Activated CD4-positive, alpha-beta T cell treated with anti-CD3 and anti-CD28 coated beads for 36 hours (primary cell): ENCODE data around the gene BLOC1S4. TPM values are rescaled to one million over a fixed set of nuclear protein-coding genes. Genes with fewer than 3 reads are reported as not detected.
"Not testable (repeated sequence)": the region's sequence is repeated elsewhere in the genome, so short reads cannot be mapped to it uniquely, and the experiment has no call there.

ENCODE experiments used
- ATAC-seq: fragments of 200-7000 bp; cut with Tn5 transposase; one replicate; pipeline ENCODE4 v1.10.0; 2021; ENCODE audit warnings: mild to moderate bottlenecking, moderate library complexity
- CTCF ChIA-PET: fragments of 350-600 bp; sonication (Branson Sonifier 250); formaldehyde crosslinking; loops from one replicate; lab custom pipeline; 2021; ENCODE audit warnings: antibody characterized with exemption; lab: Charles Lee
- POLR2A ChIA-PET: fragments of 350-600 bp; sonication (Branson Sonifier 250); formaldehyde crosslinking; loops from one replicate; lab custom pipeline; 2021; ENCODE audit warnings: antibody characterized with exemption, inconsistent platforms; lab: Charles Lee
- DNase-seq: peaks from one replicate; pipeline ENCODE4 v3.0.0-alpha.2; 2020
- H3K27ac Mint-ChIP-seq: one replicate; pipeline ENCODE4 v1.8.0; 2021; ENCODE audit warnings: mixed read lengths
- H3K27me3 Mint-ChIP-seq: one replicate; pipeline ENCODE4 v1.8.0; 2021; ENCODE audit warnings: mixed read lengths
- H3K36me3 Mint-ChIP-seq: one replicate; pipeline ENCODE4 v1.8.0; 2021; ENCODE audit warnings: low read depth, mixed read lengths
- H3K4me1 Mint-ChIP-seq: one replicate; pipeline ENCODE4 v1.8.0; 2021; ENCODE audit warnings: mixed read lengths
- H3K4me3 Mint-ChIP-seq: one replicate; pipeline ENCODE4 v1.8.0; 2021; ENCODE audit warnings: mild to moderate bottlenecking, moderate library complexity, mixed read lengths
- H3K9me3 Mint-ChIP-seq: one replicate; pipeline ENCODE4 v1.8.0; 2021; ENCODE audit warnings: low read depth, mixed read lengths
- intact Hi-C, 2 experiments: fragments of 100-400 bp; cut with DNase I in 1 of 2; cut with micrococcal nuclease in 1 of 2; formaldehyde crosslinking; loops; one replicate each; pipeline versions ENCODE4 v1.14.2 to v1.15.1; 2022 to 2024; cut with DNase I, micrococcal nuclease
- total RNA-seq, 2 experiments: library from RNA; stranded (reverse); gene quantifications; one replicate each; pipeline ENCODE4 v1.2.3, GENCODE V29; 2021

Gene BLOC1S4, protein sequence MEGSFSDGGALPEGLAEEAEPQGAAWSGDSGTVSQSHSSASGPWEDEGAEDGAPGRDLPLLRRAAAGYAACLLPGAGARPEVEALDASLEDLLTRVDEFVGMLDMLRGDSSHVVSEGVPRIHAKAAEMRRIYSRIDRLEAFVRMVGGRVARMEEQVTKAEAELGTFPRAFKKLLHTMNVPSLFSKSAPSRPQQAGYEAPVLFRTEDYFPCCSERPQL
- total RNA-seq = 10 to 100 TPM; 10.1 to 16.7 TPM

DNA sequence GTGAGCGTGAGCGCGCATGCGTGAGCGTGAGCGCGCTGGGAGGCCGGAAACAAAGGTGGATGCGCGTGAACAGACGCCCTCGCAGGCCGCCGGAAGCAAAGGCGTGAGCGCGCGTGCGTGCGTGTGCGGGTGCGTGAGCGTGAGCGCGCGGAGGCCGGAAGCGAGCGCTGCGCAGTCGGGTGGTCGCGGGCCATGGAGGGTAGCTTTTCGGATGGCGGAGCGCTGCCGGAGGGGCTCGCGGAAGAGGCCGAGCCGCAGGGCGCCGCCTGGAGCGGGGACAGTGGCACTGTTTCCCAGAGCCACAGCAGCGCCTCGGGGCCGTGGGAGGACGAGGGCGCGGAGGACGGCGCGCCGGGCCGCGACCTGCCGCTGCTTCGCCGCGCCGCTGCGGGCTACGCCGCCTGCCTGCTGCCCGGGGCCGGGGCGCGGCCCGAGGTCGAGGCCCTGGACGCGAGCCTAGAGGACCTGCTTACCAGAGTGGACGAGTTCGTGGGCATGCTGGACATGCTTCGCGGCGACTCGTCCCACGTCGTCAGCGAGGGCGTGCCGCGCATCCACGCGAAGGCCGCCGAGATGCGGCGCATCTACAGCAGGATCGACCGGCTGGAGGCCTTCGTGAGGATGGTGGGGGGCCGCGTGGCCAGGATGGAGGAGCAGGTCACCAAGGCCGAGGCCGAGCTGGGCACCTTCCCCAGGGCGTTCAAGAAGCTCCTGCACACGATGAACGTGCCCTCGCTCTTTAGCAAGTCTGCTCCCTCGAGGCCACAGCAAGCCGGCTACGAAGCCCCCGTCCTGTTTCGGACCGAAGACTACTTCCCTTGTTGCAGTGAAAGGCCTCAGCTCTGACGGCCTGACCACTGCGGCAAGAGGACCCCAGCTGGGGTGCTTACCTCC is at the start of gene BLOC1S4:
TSS of gene BLOC1S4 (plus strand) at position 157 of the 894 bp plus-strand sequence. CDS start at position 193, 36 bp downstream.
- H3K27ac Mint-ChIP-seq = peak within 1 kb of the TSS; percentile 92
- ATAC-seq = peak; percentile 80

DNA sequence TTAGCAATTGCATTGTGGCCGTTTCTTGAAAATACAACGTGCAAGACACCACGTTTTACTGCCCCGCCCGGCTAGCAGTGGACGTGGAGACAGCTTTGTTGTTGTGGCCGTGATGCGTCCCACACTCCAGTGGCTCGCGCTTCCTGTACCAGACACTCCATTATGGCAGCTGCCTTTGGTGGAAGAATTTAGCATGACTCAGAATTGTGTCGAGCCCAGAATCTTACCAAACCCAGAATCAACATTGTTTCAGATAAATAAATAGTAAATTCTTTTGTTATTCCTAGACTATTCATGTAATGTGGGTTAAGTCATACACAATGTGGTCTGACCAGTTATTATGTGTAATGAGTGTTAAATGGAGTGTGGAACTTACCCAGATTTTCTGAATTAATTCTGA is 47.6 kb upstream of the BLOC1S4 start:
- no peak for ATAC-seq
- peaks cover 4% of the 10 kb centered on the region for H3K4me1 Mint-ChIP-seq
- ChIA-PET CTCF (no interaction called here), POLR2A (no interaction called here)
- peaks cover 6% of the 10 kb centered on the region for H3K27me3 Mint-ChIP-seq
- no peaks in the 10 kb centered on the region for H3K9me3 Mint-ChIP-seq
- H3K36me3 Mint-ChIP-seq = no peaks in the 10 kb centered on the region
- intact Hi-C loops = no loop called here
- H3K27ac Mint-ChIP-seq = no peak overlapping the region
- H3K4me3 Mint-ChIP-seq = no peak overlapping the region
- DNase-seq = no peak

More for the DNA sequence above, at the start of gene BLOC1S4:
- peak; percentile 93 for DNase-seq
- H3K4me3 Mint-ChIP-seq = peak within 1 kb of the TSS; percentile 92
- peaks cover 11% of the 10 kb centered on the region for H3K36me3 Mint-ChIP-seq
- CTCF ChIA-PET = interaction anchor here (0.6 to 8.5 kb wide), 18 partner anchors 9 to 353 kb away, joined by 3 to 157 read pairs (median 4); partner anchors contain the start of genes MAN2B2 and MRFAP1
- H3K9me3 Mint-ChIP-seq = no peaks in the 10 kb centered on the region
- no peaks in the 10 kb centered on the region for H3K27me3 Mint-ChIP-seq
- H3K4me1 Mint-ChIP-seq = peaks cover 27% of the 10 kb centered on the region
- intact Hi-C loops = loop anchor here (1.0 to 10.0 kb wide), 9 partner anchors 42 to 352 kb away; partner anchors contain the start of genes KIAA0232 (in 2 of the 2), MRFAP1 (in 2 of the 2), GRPEL1 (in 1 of the 2) and TADA2B (in 1 of the 2)
- POLR2A ChIA-PET = interaction anchor here (0.9 to 1.0 kb wide), 2 partner anchors 42 to 76 kb away, joined by 3 read pairs; partner anchors contain the start of gene MRFAP1

DNA sequence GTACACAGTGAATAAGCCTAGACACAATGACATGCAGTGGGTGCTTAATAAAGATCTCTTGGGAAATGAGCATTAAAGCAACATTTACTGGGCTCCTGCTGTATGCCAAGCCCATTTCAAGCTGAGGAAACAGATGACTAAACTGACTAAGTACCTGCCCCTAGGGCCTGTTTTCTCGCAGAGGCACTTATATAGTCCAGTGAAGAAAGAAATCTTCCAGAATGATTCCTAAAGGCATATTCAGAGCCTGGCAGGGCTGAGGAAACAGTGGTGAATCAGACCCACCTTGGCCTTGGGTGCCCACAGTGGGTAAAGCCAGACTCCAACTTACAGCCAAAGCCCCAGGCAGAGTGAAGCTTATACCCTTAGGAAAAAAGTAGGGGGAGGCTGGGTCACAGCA is 44.3 kb upstream of the BLOC1S4 start:
- DNase-seq = no peak
- H3K9me3 Mint-ChIP-seq = no peaks in the 10 kb centered on the region

DNA sequence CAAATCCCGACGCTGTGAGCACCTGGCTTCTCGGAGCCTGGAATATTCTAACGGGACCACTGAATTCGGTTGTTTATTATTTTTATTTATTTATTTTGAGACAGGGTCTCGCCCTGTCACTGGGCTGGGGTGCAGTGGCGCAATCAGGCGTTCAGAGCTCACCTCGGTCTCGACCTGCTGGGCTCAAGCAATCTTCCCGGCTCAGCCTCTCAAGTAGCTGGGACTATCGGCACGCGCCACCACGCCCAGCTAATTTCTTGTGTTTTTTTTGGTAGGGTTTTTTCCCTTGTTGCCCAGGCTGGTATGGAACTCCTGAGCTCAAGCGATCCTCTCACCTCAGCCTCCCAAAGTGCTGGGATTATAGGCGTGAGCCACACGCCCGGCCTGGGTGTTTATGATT is 43.8 kb upstream of the BLOC1S4 start:
- H3K9me3 Mint-ChIP-seq = no peaks in the 10 kb centered on the region
- CTCF ChIA-PET = interaction anchor here (0.8 to 1.7 kb wide), 2 partner anchors 31 to 45 kb away, joined by 3 to 8 read pairs; no protein-coding TSS in a partner anchor
- no peaks in the 10 kb centered on the region for H3K27me3 Mint-ChIP-seq
- no peak overlapping the region for H3K27ac Mint-ChIP-seq
- intact Hi-C loops = no loop called here
- DNase-seq = no peak
- H3K36me3 Mint-ChIP-seq = peaks cover 25% of the 10 kb centered on the region
- no peak overlapping the region for H3K4me3 Mint-ChIP-seq
- H3K4me1 Mint-ChIP-seq = peaks cover 30% of the 10 kb centered on the region
- POLR2A ChIA-PET = no interaction called here
- ATAC-seq = no peak

More for the DNA sequence above, 44.3 kb upstream of the BLOC1S4 start:
- Mint-ChIP-seq H3K4me3 (no peak overlapping the region), H3K36me3 (peaks cover 21% of the 10 kb centered on the region), H3K4me1 (peaks cover 25% of the 10 kb centered on the region), H3K27ac (no peak overlapping the region), H3K27me3 (no peaks in the 10 kb centered on the region)
- ChIA-PET POLR2A (no interaction called here), CTCF (interaction anchor here (0.8 kb wide), 1 partner anchor 31 kb away, joined by 3 read pairs; no protein-coding TSS in a partner anchor)
- intact Hi-C loops = no loop called here
- ATAC-seq = no peak

DNA sequence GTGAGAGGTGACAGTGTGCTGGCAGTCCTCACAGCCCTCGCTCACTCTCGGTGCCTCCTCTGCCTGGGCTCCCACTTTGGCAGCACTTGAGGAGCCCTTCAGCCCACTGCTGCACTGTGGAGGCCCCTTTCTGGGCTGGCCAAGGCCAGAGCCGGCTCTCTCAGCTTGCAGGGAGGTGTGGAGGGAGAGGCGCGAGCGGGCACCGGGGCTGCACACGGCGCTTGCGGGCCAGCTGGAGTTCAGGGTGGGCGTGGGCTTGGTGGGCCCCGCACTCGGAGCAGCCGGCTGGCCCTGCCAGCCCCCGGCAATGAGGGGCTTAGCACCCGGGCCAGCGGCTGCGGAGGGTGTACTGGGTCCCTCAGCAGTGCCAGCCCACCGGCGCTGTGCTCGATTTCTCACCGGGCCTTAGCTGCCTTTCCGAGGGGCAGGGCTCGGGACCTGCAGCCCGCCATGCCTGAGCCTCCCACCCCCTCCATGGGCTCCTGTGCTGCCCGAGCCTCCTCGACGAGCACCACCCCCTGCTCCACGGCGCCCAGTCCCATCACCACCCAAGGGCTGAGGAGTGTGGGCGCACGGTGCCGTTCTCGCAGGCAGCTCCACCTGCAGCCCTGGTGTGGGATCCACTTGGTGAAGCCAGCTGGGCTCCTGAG is 43.3 kb upstream of the BLOC1S4 start:
- intact Hi-C loops = loop anchor here (1.0 kb wide), 1 partner anchor 32 kb away; the partner anchor contains the start of gene MRFAP1 (in 2 of the 2)
- not testable (repeated sequence) for H3K27me3 Mint-ChIP-seq, H3K4me3 Mint-ChIP-seq, H3K9me3 Mint-ChIP-seq, DNase-seq, ATAC-seq
- H3K27ac Mint-ChIP-seq = peak overlapping the region; percentile 99
- ChIA-PET CTCF (interaction anchor here (1.0 to 3.6 kb wide), 6 partner anchors 9 to 48 kb away, joined by 4 to 39 read pairs (median 6); partner anchors contain the start of genes MRFAP1 and MRFAP1L1), POLR2A (interaction anchor here (0.6 to 3.9 kb wide), 10 partner anchors 10 to 395 kb away, joined by 3 to 42 read pairs (median 8); partner anchors contain the start of genes GRPEL1, MAN2B2, MRFAP1 and MRFAP1L1)
- H3K36me3 Mint-ChIP-seq = peaks cover 31% of the 10 kb centered on the region
- H3K4me1 Mint-ChIP-seq = peaks cover 36% of the 10 kb centered on the region

DNA sequence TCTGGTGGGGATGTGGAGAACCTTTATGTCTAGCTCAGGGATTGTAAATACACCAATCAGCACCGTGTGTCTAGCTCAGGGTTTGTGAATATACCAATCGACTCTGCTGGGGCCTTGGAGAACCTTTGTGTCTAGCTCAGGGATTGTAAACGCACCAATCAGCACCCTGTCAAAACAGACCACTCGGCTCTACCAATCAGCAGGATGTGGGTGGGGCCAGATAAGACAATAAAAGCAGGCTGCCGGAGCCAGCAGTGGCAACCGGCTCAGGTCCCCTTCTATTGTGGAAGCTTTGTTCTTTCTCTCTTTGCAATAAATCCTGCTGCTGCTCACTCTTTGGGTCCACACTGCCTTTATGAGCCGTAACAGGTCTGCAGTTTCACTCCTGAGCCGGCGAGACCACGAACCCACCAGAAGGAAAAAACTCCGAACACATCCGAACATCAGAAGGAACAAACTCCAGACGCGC is 42.7 kb upstream of the BLOC1S4 start:
- ChIA-PET POLR2A (interaction anchor here (0.6 to 3.9 kb wide), 14 partner anchors 10 to 395 kb away, joined by 3 to 42 read pairs (median 8); partner anchors contain the start of genes GRPEL1, MAN2B2, MRFAP1 and MRFAP1L1), CTCF (interaction anchor here (1.0 to 3.6 kb wide), 8 partner anchors 10 to 397 kb away, joined by 4 to 44 read pairs (median 6); partner anchors contain the start of genes MRFAP1 and MRFAP1L1)
- Mint-ChIP-seq H3K27ac (peak overlapping the region; percentile 99), H3K4me1 (peaks cover 38% of the 10 kb centered on the region), H3K36me3 (peaks cover 34% of the 10 kb centered on the region), H3K4me3 (peak overlapping the region; percentile 93)
- not testable (repeated sequence) for H3K9me3 Mint-ChIP-seq, H3K27me3 Mint-ChIP-seq
- intact Hi-C loops = loop anchor here (1.0 kb wide), 1 partner anchor 33 kb away; the partner anchor contains the start of gene MRFAP1 (in 2 of the 2)
- ATAC-seq = peak; percentile 37
- DNase-seq = peak; percentile 72

DNA sequence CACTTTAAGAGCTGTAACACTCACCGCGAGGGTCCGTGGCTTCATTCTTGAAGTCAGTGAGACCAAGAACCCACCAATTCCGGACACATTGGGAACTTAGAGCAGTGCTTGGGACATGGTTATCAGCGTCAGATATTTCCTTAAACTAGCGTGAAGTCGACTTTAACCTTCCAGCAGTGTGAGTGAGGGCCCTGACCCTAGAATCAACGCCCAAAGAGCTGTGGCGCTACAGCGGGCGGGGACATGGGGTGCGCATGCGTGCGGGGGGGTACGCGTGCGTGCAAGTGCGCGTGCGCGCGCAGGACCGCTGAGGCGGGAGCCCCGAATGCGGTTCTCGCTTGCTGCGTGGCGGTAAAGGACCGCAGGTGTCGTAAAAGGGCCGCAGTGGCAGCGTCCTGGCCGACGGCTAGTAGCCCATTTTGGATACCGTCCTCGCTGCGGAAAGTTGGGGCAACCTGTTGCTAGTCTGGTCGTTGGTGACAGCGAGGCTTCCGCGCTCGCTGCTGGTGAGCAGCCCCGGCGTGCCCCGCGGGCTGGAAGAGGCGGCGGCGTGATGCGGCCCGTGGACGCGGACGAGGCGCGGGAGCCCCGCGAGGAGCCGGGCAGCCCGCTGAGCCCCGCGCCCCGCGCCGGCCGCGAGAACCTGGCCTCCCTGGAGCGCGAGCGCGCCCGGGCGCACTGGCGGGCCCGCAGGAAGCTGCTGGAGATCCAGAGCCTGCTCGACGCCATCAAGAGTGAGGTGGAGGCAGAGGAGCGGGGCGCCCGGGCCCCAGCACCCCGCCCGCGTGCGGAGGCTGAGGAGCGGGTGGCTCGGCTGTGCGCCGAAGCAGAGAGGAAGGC is 42.1 kb upstream of the BLOC1S4 start:
- Mint-ChIP-seq H3K27me3 (no peaks in the 10 kb centered on the region), H3K27ac (peak overlapping the region; percentile 99), H3K4me3 (peak overlapping the region; percentile 93), H3K36me3 (peaks cover 40% of the 10 kb centered on the region), H3K9me3 (no peaks in the 10 kb centered on the region), H3K4me1 (peaks cover 40% of the 10 kb centered on the region)
- CTCF ChIA-PET = interaction anchor here (0.7 to 3.6 kb wide), 25 partner anchors 10 to 397 kb away, joined by 3 to 44 read pairs (median 6); partner anchors contain the start of genes BLOC1S4, GRPEL1, MRFAP1 and MRFAP1L1
- ATAC-seq = peak; percentile 77
- intact Hi-C loops = loop anchor here (1.0 to 2.0 kb wide), 12 partner anchors 15 to 394 kb away; partner anchors contain the start of genes BLOC1S4 (in 2 of the 2), MRFAP1 (in 2 of the 2), MRFAP1L1 (in 2 of the 2) and GRPEL1 (in 1 of the 2)
- DNase-seq = peak; percentile 96
- POLR2A ChIA-PET = interaction anchor here (0.5 to 3.9 kb wide), 21 partner anchors 10 to 1282 kb away, joined by 3 to 42 read pairs (median 6); partner anchors contain the start of genes BLOC1S4, GRPEL1, MAN2B2 and MRFAP1

DNA sequence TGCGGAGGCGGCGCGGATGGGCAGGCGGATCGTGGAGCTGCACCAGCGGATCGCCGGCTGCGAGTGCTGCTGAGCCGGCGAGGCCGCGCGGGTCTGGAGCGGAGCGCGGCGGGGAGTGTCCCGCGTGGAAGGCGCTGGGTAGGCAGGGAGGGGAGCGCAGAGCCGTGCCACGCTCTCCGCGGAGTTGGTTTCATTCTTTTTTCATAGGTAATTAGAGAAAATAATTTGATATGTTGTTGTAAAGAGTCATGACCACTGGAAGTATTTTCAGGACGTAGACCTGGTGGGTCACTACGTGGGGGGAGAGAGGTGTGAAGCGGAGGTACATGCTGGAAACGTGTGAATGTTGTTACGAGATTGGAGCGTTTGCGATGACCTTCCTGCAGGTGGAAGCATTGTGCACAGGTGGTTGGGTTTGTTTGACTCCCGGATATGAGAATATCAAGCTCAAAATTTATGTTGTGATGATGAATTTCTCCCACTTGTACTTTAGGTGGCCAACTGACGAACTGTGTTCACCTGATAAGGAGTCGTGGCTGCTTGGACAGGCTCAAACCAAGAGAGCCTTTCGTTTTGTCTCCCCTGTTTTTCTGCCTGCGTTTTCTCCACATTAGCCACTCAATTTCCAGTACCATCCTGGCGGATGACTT is 41.3 kb upstream of the BLOC1S4 start:
- peaks cover 42% of the 10 kb centered on the region for H3K4me1 Mint-ChIP-seq
- peak; percentile 80 for DNase-seq
- ChIA-PET POLR2A (interaction anchor here (0.5 to 3.9 kb wide), 15 partner anchors 10 to 1281 kb away, joined by 3 to 42 read pairs (median 6); partner anchors contain the start of genes BLOC1S4, MRFAP1, MRFAP1L1 and TBC1D14), CTCF (interaction anchor here (0.6 to 3.6 kb wide), 22 partner anchors 11 to 396 kb away, joined by 3 to 44 read pairs (median 6); partner anchors contain the start of genes BLOC1S4, GRPEL1, MRFAP1 and MRFAP1L1)
- peak; percentile 49 for ATAC-seq
- H3K36me3 Mint-ChIP-seq = peaks cover 45% of the 10 kb centered on the region
- H3K9me3 Mint-ChIP-seq = peaks cover 2% of the 10 kb centered on the region
- no peaks in the 10 kb centered on the region for H3K27me3 Mint-ChIP-seq
- intact Hi-C loops = loop anchor here (1.0 to 2.0 kb wide), 11 partner anchors 15 to 394 kb away; partner anchors contain the start of genes BLOC1S4 (in 2 of the 2), MRFAP1L1 (in 2 of the 2), GRPEL1 (in 1 of the 2) and KIAA0232 (in 1 of the 2)
- peak overlapping the region; percentile 93 for H3K4me3 Mint-ChIP-seq
- H3K27ac Mint-ChIP-seq = peak overlapping the region; percentile 90
